Measurements from ENCODE around the gene TXN2.
"Not testable (repeated sequence)": the region's sequence is repeated elsewhere in the genome, so short reads cannot be mapped to it uniquely, and the experiment has no call there.

TXN2 gene

DNA sequence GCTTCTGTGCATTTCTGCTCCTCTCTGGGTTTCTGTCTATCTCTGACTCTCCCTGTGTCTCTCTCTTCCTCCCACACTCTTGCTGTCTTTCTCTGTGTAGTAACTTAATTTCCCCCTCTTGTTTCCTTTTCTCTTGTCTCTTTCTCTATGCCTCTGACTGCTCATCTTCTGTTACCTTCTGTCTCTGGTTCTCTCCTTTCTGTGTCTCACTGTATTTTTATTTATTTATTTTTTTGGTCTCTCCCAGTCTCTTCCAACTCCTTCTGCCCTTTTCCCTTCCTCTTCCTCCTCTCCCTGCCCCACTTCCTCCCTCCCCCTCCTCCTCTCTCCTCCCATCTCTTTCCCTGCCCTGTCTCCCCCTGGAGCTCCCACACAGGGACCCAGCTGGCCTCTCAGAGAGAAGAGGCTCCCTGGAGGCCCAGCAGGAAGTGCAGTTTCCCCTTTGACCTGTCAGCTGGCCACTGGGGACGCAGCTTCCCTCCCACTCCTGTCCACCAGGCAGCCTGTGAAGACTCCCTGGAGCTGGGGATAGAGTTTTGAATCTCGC lies 55.4 kb downstream of the TXN2 start:
- DNase-seq, result peak in 1 of 2 experiments; percentile 44

DNA sequence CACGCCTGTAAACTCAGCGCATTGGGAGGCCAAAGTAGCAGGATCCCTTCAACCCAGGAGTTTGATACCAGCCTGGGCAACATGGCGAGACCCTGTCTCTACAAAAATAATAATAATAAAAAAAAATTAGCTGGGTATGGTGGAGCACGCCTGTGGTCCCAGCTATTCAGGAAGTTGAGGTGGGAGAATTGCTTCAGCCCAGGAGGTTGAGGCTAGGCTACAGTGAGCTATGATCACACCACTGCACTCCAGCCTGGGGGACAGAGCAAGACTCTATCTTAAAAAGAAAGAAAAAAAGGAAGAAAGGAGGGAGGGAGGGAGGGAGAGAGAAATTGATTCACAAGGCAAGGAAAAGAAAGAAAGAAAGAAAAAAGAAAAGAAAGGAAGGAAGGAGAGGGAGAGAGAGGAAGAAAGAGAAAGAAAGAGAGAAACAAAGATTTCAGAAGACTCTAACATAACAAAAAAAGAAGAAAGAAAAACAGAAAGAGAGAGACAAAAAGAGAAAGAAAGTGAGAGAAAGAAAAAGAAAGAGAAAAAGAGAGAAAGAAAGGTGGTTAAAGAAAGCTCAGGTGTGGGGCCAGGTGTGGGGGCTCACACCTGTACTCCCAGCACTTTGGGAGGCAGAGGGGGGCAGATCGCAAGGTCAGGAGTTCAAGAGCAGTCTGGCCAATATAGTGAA lies 56.4 kb downstream of the TXN2 start:
- DNase-seq, result no peak

DNA sequence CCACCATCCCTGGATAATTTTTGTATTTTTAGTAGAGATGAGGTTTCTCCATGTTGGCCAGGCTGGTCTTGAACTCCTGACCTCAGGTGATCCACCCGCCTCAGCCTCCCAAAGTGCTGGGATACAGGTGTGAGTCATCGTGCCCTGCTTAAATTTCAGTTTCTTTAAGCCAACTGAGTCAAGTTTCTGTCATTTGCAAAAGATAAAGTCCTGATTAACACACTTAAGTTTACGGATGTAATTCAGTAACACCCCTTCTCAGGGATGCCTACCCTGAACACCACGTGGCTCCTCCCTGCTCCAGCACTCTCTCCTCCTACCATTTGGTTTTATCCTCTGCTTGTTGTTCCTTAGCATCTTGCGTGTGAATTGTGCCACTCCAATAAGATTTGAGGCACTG lies 57.0 kb downstream of the TXN2 start:
- not testable (repeated sequence) for DNase-seq

DNA sequence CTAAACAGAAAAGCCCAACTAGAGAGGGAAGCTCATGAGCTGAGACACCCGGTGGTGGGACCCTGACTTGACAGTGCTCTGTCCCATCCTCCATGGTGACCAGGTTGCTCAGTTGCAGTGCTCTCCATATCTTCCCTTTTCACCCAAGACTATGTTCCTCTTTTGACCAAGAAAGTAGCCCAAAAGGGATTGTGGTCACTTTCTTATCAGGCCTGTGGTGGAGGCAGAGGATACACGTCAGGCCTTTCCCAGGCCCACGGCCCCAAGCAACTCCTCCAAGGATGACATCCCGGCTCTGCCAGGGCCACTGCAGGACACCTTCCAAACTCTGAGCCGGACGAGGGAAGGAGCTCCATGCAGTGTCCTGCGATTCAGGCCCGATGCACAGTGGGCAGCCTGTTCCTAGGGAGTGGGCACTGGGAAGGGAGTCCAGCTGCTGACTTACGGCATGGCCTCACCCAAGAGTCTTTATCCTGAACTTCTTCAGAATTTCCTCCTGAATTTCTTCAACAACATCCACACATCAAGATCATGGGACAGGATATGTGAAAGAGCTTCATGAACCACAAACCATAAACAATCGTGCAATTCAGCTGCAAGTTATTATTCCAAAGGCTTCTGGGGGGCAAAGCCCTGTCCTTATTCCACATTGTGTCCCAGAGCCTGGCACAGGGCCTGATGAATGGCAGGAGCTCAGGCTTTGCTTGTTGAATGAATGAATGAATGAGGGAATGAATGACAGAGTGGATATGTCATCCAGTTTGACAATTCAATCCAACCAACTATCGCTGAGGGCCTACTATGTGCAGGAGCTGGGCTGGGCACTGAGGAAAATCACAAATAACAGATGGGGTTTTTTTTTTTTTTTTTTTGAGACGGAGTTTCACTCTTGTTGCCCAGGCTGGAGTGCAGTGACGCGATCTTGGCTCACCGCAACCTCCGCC lies 57.7 kb downstream of the TXN2 start:
- DNase-seq, result no peak

DNA sequence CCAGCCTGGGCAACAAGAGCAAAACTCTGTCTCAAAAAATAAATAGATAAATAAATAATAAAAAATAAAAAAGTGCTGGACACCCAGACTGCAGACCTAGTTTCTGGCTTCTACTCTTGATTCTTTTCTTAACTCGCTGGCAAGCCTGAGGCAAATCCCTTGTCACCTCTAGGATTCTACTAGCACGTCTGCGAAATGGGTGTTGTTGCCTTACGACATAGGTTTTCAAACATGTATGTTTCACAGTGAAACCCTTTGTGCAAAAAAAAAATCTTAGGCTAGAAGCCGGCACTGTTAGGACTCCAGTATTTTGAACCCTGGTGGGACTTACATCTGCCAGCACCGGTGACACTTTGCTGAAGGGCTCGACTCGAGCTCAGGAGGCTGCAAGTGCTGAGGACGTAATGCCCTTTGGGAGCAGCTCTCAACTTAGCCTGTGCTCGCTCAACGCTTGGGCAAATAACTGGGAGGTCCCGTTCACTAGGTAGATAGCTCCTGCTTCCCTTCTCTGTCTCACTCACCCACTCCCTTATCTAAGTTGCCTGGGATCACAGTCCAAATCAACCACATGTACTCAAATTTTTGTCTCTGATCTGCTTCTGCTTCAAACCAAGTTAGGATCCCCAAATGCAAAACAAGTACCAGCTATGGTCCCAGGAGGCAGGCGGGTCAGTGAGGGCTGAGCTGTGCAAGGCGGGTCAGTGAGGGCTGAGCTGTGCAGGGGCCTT lies 59.0 kb downstream of the TXN2 start:
- DNase-seq, result no peak

DNA sequence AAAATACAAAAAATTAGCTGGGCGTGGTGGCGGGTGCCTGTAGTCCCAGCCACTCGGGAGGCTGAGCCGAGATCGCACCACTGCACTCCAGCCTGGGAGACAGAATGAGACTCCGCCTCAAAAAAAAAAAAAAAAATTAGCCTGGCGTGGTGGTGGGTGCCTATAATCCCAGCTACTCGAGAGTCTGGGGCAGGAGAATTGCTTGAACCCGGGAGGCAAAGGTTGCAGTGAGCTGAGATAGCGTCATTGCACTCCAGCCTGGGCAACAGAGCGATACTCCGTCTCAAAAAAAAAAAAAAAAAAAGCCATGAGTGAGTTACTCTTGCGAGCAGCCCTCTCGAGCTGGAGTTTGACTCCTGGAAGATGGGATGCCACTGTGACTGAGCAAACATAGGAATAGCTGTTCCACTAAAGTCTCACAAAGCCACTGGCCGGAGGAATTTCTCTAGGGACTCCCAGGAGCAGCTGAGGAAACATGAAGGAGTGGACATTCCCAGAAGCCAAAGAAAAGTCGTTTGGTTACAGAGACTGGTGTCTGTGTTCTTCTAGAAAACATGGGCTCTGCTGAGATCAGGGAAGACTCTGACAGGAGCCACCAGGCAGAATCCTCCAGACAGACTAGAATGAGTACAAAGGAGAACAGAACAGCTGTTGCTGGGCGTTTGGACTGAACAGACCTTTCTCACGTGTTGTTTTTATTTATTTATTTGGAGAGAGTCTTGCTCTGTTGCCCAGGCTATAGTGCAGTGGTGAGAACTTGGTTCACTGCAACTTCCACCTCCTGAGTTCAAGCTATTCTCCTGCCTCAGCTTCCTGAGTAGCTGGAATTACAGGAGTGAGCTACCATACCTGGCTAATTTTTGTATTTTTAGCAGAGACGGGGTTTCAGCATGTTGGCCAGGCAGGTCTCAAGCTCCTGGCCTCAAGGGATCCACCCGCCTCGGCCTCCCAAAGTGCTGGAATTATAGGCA lies 61.2 kb downstream of the TXN2 start:
- DNase-seq, result no peak

DNA sequence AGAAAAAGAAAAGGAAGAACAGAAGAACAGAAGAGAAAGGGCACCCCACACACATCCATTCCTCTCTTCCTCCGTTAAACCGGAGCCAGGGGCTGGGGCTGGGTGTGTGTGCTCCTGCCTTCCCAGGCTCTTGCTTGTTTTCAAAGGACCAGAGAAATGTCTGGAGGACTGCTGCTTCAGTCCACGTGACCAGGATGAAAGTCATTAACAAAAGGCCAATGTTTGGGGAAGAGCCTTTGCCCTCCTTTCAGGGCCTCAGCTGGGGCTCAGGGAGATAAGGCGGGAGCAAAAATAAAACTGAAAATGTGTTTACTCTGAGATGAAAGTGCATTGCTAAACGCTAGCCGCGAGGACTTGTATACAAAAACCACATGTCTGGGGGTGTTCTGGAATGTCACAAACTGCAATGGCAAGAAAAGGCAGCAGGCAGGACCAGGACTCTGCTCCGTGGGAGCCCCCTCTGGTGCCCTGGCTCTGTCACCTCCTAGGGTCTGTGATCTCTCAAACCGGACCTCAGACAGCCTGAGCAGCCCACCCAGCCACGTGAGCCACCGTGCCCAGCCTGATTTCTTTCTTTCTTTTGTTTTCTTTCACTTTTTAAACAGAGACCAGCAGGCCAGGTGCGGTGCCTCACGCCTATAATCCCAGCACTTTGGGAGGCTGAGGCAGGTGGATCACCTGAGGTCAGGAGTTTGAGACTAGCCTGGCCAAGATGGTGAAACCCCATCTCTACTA lies 62.1 kb downstream of the TXN2 start:
- DNase-seq, result no peak

DNA sequence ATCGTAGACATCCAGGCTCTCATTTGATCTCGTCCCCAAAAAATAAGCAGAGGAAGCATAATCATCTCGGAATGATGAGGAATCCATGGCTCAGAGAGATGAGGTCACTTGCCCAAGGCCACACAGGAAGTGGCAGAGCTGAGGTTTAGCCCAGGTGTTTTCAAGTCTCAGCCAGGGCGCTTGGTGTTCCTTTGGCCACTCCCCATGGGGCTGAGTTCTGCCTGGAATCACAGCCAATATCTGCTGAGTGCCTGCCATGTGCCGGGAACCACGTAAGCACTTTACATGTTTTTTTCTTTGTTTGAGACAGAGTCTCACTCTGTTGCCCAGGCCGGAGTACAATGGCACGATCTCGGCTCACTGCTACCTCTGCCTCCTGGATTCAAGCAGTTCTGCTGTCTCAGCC lies 64.2 kb downstream of the TXN2 start:
- peak in 1 of 2 experiments; percentile 35 for DNase-seq

All from SHP77 (cell line).